GM23338 (cell line): ENCODE data around the gene IL4I1. TPM values are rescaled to one million over a fixed set of nuclear protein-coding genes. Genes with fewer than 3 reads are reported as not detected.

Experiments used
- ATAC-seq: fragments of 200-7000 bp; cut with Tn5 transposase; 3 replicates; pipeline ENCODE4 v1.9.1; 2020
- DNase-seq: peaks from one replicate; pipeline ENCODE4 v3.0.0-alpha.2; 2015; ENCODE audit warnings: low spot score
- H2AFZ ChIP-seq: fragments of 200-600 bp; sonication (generic); 2 replicates; pipeline ENCODE4 v1.8.0; 2016; ENCODE audit warnings: antibody characterized with exemption, mild to moderate bottlenecking, moderate library complexity
- H3F3A ChIP-seq: fragments of 200-600 bp; sonication (generic); replicated peaks from 2 replicates; pipeline ENCODE4 v1.8.0; 2017; ENCODE audit warnings: antibody characterized with exemption, mixed run types, low read depth
- H3K27ac ChIP-seq: fragments of 200-600 bp; sonication (generic); 2 replicates; pipeline ENCODE4 v1.6.1; 2016; ENCODE audit warnings: low read depth
- H3K27me3 ChIP-seq: fragments of 200-600 bp; sonication (generic); 2 replicates; pipeline ENCODE4 v1.8.0; 2016; ENCODE audit warnings: mild to moderate bottlenecking, mixed run types, moderate library complexity; ENCODE audit not compliant: insufficient read depth
- H3K36me3 ChIP-seq: fragments of 200-600 bp; sonication (generic); 2 replicates; pipeline ENCODE4 v1.8.0; 2016; ENCODE audit warnings: mild to moderate bottlenecking; ENCODE audit not compliant: insufficient read depth
- H3K4me1 ChIP-seq: fragments of 200-600 bp; sonication (generic); 2 replicates; pipeline ENCODE4 v1.8.0; 2016; ENCODE audit warnings: mild to moderate bottlenecking, moderate library complexity; ENCODE audit not compliant: insufficient read depth
- H3K4me2 ChIP-seq: fragments of 200-600 bp; sonication (generic); 2 replicates; pipeline ENCODE4 v1.7.1; 2017; ENCODE audit warnings: mixed run types
- H3K4me3 ChIP-seq: fragments of 200-600 bp; sonication (generic); 2 replicates; pipeline ENCODE4 v1.6.1; 2016; ENCODE audit warnings: mixed run types
- H3K79me2 ChIP-seq: fragments of 200-600 bp; sonication (generic); replicated peaks from 2 replicates; pipeline ENCODE4 v1.8.0; 2017; ENCODE audit warnings: mild to moderate bottlenecking; ENCODE audit not compliant: insufficient read depth
- H3K9me2 ChIP-seq: fragments of 200-600 bp; sonication (generic); 2 replicates; pipeline ENCODE4 v1.8.0; 2017; ENCODE audit not compliant: insufficient read depth
- H4K20me1 ChIP-seq: fragments of 200-600 bp; sonication (generic); replicated peaks from 2 replicates; pipeline ENCODE4 v1.8.0; 2017; ENCODE audit warnings: mild to moderate bottlenecking; ENCODE audit not compliant: insufficient read depth
- H3K27ac Mint-ChIP-seq: 2 replicates; pipeline ENCODE4 v1.8.0; 2020; ENCODE audit warnings: inconsistent platforms, mild to moderate bottlenecking, moderate library complexity, mixed read lengths
- H3K27me3 Mint-ChIP-seq: 3 replicates; pipeline ENCODE4 v1.8.0; 2022; ENCODE audit warnings: low read depth, mild to moderate bottlenecking, moderate library complexity, mixed read lengths, inconsistent platforms; ENCODE audit not compliant: insufficient read depth, poor library complexity
- H3K36me3 Mint-ChIP-seq: 3 replicates; pipeline ENCODE4 v1.8.0; 2021; ENCODE audit warnings: low read depth, mild to moderate bottlenecking, inconsistent platforms, moderate library complexity, mixed read lengths
- H3K4me1 Mint-ChIP-seq: 3 replicates; pipeline ENCODE4 v1.8.0; 2020; ENCODE audit warnings: mild to moderate bottlenecking, inconsistent platforms, mixed read lengths
- H3K4me3 Mint-ChIP-seq: 3 replicates; pipeline ENCODE4 v1.8.0; 2021; ENCODE audit warnings: moderate library complexity, mild to moderate bottlenecking, inconsistent platforms, mixed read lengths
- H3K9me3 Mint-ChIP-seq: 3 replicates; pipeline ENCODE4 v1.8.0; 2020; ENCODE audit warnings: moderate library complexity, mild to moderate bottlenecking, inconsistent platforms, mixed read lengths
- CREB1 ChIP-seq: fragments of 250-450 bp; sonication (Bioruptor Pico); IDR thresholded peaks from 2 replicates; pipeline ENCODE4 v1.5.0; 2020; ENCODE audit warnings: low read depth, mild to moderate bottlenecking, moderate library complexity
- EZH2 ChIP-seq: fragments of 200-600 bp; sonication (generic); IDR thresholded peaks from one replicate; pipeline ENCODE4 v1.8.0; 2017; ENCODE audit warnings: antibody characterized with exemption, mild to moderate bottlenecking, low read depth; ENCODE audit not compliant: unreplicated experiment
- JUNB ChIP-seq: IDR thresholded peaks from one replicate; pipeline ENCODE4 v1.6.1; 2016; ENCODE audit warnings: antibody characterized with exemption; ENCODE audit not compliant: unreplicated experiment
- POLR2AphosphoS5 ChIP-seq: IDR thresholded peaks from 2 replicates; pipeline ENCODE4 v1.6.1; 2016; ENCODE audit warnings: antibody characterized with exemption, low read depth
- STAT1 ChIP-seq: IDR thresholded peaks from one replicate; pipeline ENCODE4 v1.6.1; 2016; ENCODE audit warnings: antibody characterized with exemption; ENCODE audit not compliant: unreplicated experiment
- ZNF114 ChIP-seq: fragments of 250-450 bp; sonication (Bioruptor Pico); IDR thresholded peaks from 2 replicates; pipeline ENCODE4 v1.5.0; 2020; ENCODE audit warnings: mild to moderate bottlenecking, moderate library complexity
- ZNF331 ChIP-seq: fragments of 250-450 bp; sonication (Bioruptor Pico); IDR thresholded peaks from 2 replicates; pipeline ENCODE4 v1.5.0; 2020; ENCODE audit warnings: low read depth, mild to moderate bottlenecking, moderate library complexity
- polyA plus RNA-seq: library from polyadenylated mRNA; unstranded; fragments of >200 nt; fragmentation: Nextera tagmentation; extraction: Ambion mirVana; gene quantifications from 2 replicates; pipeline ENCODE4 v1.2.1, GENCODE V29; 2016
- total RNA-seq: library from RNA; depleted of rRNA; stranded (reverse); fragments of >200 nt; shearing (Covaris generic); gene quantifications from 2 replicates; pipeline ENCODE4 v1.2.3, GENCODE V29; 2014
- TF ChIP-seq, protein P1 (sequence below), 2 experiments: fragments of 200-600 bp in 1 of 2; sonication (generic) in 1 of 2; conservative IDR thresholded peaks; 2 replicates each; pipeline versions ENCODE4 v1.5.1 to v1.6.1; 2016 to 2017; ENCODE audit warnings: antibody characterized with exemption in 2 of 2, low read depth in 2 of 2, mild to moderate bottlenecking in 2 of 2, moderate library complexity in 1 of 2
- TF ChIP-seq, protein P2 (sequence below): IDR thresholded peaks from one replicate; pipeline ENCODE4 v1.6.1; 2018; ENCODE audit warnings: antibody characterized with exemption; ENCODE audit not compliant: unreplicated experiment
- TF ChIP-seq, protein P3 (sequence below): IDR thresholded peaks from 2 replicates; pipeline ENCODE4 v1.6.1; 2016; ENCODE audit warnings: antibody characterized with exemption

Gene IL4I1
- total and polyA plus RNA-seq, 2 experiments from 2014 or later: 0.60 to 0.69 TPM

DNA sequence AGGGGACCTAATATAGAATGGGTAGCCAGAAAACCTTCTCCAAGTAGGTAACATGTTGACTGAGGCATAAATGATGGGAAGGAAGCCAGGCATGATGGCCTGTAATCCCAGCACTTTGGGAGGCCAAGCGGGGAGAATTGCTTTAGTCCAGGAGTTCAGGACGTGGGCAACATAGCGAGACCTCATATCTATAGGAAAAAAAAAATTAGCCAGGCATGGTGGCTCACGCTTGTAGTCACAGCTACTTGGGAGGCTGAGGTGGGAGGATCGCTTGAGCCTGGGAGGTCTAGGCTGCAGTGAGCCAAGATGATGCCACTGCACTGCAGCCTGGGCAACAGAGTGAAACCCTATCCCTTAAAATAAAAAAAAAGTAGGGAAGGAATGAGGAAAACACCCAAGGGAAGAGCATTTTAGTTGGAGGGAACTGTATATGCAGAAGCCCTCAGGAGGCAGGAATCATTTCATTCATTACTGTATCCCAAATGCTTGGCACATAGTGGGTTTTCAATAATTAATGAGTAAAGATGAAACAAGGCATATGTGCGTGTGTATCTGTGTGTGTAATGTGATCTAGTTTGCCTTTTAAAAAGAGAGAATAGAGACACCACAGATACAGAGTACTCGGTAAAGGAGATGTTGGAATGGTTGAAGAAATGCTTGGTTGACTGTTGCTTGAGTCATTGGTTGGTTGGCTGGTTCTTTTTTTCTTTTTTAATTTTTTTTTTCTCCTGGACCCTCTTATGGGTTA lies 34.8 kb upstream of the IL4I1 start (continued):
- TF ChIP-seq, protein P1, sequence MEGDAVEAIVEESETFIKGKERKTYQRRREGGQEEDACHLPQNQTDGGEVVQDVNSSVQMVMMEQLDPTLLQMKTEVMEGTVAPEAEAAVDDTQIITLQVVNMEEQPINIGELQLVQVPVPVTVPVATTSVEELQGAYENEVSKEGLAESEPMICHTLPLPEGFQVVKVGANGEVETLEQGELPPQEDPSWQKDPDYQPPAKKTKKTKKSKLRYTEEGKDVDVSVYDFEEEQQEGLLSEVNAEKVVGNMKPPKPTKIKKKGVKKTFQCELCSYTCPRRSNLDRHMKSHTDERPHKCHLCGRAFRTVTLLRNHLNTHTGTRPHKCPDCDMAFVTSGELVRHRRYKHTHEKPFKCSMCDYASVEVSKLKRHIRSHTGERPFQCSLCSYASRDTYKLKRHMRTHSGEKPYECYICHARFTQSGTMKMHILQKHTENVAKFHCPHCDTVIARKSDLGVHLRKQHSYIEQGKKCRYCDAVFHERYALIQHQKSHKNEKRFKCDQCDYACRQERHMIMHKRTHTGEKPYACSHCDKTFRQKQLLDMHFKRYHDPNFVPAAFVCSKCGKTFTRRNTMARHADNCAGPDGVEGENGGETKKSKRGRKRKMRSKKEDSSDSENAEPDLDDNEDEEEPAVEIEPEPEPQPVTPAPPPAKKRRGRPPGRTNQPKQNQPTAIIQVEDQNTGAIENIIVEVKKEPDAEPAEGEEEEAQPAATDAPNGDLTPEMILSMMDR (conservative IDR thresholded peaks at IDR 0.05; ENCODE audit: low read depth in 2 of 2): no peak
- no peak for TF ChIP-seq EZH2
- TF ChIP-seq, protein P2, sequence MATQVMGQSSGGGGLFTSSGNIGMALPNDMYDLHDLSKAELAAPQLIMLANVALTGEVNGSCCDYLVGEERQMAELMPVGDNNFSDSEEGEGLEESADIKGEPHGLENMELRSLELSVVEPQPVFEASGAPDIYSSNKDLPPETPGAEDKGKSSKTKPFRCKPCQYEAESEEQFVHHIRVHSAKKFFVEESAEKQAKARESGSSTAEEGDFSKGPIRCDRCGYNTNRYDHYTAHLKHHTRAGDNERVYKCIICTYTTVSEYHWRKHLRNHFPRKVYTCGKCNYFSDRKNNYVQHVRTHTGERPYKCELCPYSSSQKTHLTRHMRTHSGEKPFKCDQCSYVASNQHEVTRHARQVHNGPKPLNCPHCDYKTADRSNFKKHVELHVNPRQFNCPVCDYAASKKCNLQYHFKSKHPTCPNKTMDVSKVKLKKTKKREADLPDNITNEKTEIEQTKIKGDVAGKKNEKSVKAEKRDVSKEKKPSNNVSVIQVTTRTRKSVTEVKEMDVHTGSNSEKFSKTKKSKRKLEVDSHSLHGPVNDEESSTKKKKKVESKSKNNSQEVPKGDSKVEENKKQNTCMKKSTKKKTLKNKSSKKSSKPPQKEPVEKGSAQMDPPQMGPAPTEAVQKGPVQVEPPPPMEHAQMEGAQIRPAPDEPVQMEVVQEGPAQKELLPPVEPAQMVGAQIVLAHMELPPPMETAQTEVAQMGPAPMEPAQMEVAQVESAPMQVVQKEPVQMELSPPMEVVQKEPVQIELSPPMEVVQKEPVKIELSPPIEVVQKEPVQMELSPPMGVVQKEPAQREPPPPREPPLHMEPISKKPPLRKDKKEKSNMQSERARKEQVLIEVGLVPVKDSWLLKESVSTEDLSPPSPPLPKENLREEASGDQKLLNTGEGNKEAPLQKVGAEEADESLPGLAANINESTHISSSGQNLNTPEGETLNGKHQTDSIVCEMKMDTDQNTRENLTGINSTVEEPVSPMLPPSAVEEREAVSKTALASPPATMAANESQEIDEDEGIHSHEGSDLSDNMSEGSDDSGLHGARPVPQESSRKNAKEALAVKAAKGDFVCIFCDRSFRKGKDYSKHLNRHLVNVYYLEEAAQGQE: no peak
- TF ChIP-seq ZNF114 (CRISPR knock-in tag): no peak

DNA sequence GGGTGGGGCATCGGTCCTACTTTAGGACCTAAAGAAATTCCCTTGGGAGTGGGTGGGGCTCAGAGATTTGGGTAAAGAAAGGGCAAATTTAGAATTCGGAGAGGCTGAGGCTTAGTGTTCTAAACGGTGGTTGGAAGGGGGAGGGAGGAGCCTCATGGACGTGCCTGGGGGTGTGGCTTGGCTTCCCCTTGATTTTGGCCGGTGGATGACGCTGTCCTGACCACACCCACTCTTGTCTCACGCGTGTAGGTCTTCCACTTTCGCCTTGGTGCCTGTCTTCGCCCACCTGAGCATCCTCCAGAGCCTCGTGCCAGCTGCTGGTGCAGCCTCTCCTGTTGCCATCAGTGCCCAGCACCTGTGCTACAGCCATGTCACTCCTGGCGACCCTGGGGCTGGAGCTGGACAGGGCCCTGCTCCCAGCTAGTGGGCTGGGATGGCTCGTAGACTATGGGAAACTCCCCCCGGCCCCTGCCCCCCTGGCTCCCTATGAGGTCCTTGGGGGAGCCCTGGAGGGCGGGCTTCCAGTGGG lies 33.9 kb upstream of the IL4I1 start:
- H3K9me2 ChIP-seq: no peaks in the 10 kb centered on the region
- peaks cover 10% of the 10 kb centered on the region for H3K4me1 ChIP-seq
- H3K27ac Mint-ChIP-seq: peak overlapping the region; percentile 99
- peak overlapping the region; percentile 66 for H2AFZ ChIP-seq
- H3K27me3 Mint-ChIP-seq: peaks cover 23% of the 10 kb centered on the region
- H3K36me3 Mint-ChIP-seq: peaks cover 67% of the 10 kb centered on the region
- peak overlapping the region; percentile 78 for H3K4me2 ChIP-seq
- no peaks in the 10 kb centered on the region; the same call in none of the 2 replicates for H3F3A ChIP-seq
- H3K9me3 Mint-ChIP-seq: peaks cover 14% of the 10 kb centered on the region
- ATAC-seq (peak; percentile 37), DNase-seq (peak; percentile 81)
- H3K27me3 ChIP-seq: no peaks in the 10 kb centered on the region
- H4K20me1 ChIP-seq: peaks cover 22% of the 10 kb centered on the region
- H3K4me3 ChIP-seq: peak overlapping the region; percentile 99
- H3K4me1 Mint-ChIP-seq: peaks cover 20% of the 10 kb centered on the region
- H3K79me2 ChIP-seq: peaks cover 41% of the 10 kb centered on the region
- H3K36me3 ChIP-seq: peaks cover 7% of the 10 kb centered on the region
- H3K4me3 Mint-ChIP-seq: peak overlapping the region; percentile 93
- H3K27ac ChIP-seq: peak overlapping the region; percentile 82
- no peak for TF ChIP-seq STAT1
- TF ChIP-seq CREB1 (CRISPR knock-in tag): peak; percentile 31; the same call in 1 of the 2 replicates
- no peak for TF ChIP-seq POLR2AphosphoS5
- TF ChIP-seq, protein P1 (conservative IDR thresholded peaks at IDR 0.05; ENCODE audit: low read depth in 2 of 2): no peak
- TF ChIP-seq, protein P3, sequence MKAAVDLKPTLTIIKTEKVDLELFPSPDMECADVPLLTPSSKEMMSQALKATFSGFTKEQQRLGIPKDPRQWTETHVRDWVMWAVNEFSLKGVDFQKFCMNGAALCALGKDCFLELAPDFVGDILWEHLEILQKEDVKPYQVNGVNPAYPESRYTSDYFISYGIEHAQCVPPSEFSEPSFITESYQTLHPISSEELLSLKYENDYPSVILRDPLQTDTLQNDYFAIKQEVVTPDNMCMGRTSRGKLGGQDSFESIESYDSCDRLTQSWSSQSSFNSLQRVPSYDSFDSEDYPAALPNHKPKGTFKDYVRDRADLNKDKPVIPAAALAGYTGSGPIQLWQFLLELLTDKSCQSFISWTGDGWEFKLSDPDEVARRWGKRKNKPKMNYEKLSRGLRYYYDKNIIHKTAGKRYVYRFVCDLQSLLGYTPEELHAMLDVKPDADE: no peak
- TF ChIP-seq JUNB: no peak
- TF ChIP-seq ZNF331 (CRISPR knock-in tag): no peak
